Large intestine (tissue), 3 donors: ENCODE results near the gene VPS26B. TPM values are rescaled to one million over a fixed set of nuclear protein-coding genes. Genes with fewer than 3 reads are reported as not detected.
"Not testable (repeated sequence)": the region's sequence is repeated elsewhere in the genome, so short reads cannot be mapped to it uniquely, and the experiment has no call there.

ENCODE experiments used
- DNase-seq, 2 donors: peaks; one replicate each; pipeline versions ENCODE4 v3.0.0 to v3.0.0-alpha.2; 2013
- H3K27ac ChIP-seq: one replicate; pipeline ENCODE4 v1.5.1; 2013; ENCODE audit warnings: low read length
- H3K27me3 ChIP-seq: 2 replicates; pipeline ENCODE4 v1.6.1; 2013; ENCODE audit warnings: low read length; ENCODE audit not compliant: control insufficient read depth, insufficient read depth
- H3K36me3 ChIP-seq: 2 replicates; pipeline ENCODE4 v1.6.1; 2013; ENCODE audit warnings: low read length; ENCODE audit not compliant: control insufficient read depth, insufficient read depth
- H3K4me1 ChIP-seq: one replicate; pipeline ENCODE4 v1.6.1; 2013; ENCODE audit warnings: low read length; ENCODE audit not compliant: control insufficient read depth, insufficient read depth
- H3K4me3 ChIP-seq: one replicate; pipeline ENCODE4 v1.5.1; 2013; ENCODE audit warnings: low read length
- H3K9me3 ChIP-seq: one replicate; pipeline ENCODE4 v1.6.1; 2013; ENCODE audit warnings: mild to moderate bottlenecking, low read depth, low read length, moderate library complexity; ENCODE audit not compliant: control insufficient read depth
- WGBS: methylation state at CpG from one replicate; pipeline ENCODE4 v1.1.5; 2013; ENCODE audit warnings: low lambda C conversion rate; ENCODE audit not compliant: insufficient coverage; 5-methylcytosine and 5-hydroxymethylcytosine counted together
- polyA plus RNA-seq: library from polyadenylated mRNA; unstranded; fragments of 120-200 nt; gene quantifications from one replicate; pipeline ENCODE4 v1.2.1, GENCODE V29; 2013

VPS26B gene
- polyA plus RNA-seq, 1 donor: 49.7 TPM

- no peak overlapping the region for H3K27ac ChIP-seq
- DNase-seq: no peak
- no CpG with 5 or more reads among the region's 3 CpGs for WGBS
- H3K36me3 ChIP-seq: peaks cover 31% of the 10 kb centered on the region
- no peaks in the 10 kb centered on the region for H3K27me3 ChIP-seq
- peak overlapping the region; percentile 90 for H3K4me3 ChIP-seq
- H3K4me1 ChIP-seq: peaks cover 12% of the 10 kb centered on the region
- no peaks in the 10 kb centered on the region for H3K9me3 ChIP-seq
Measured at GRCh38 chr11:134254433-134255183, 30.1 kb downstream of the VPS26B start.

GRCh38 chr11:134255184-134255561, 30.7 kb downstream of the VPS26B start:
- H3K36me3 ChIP-seq: peaks cover 31% of the 10 kb centered on the region
- H3K4me1 ChIP-seq: peaks cover 12% of the 10 kb centered on the region
- H3K27ac ChIP-seq, H3K27me3 ChIP-seq, DNase-seq, H3K9me3 ChIP-seq, H3K4me3 ChIP-seq: not testable (repeated sequence)
- no CpG with 5 or more reads among the region's 5 CpGs for WGBS

- H3K4me1 ChIP-seq: peaks cover 6% of the 10 kb centered on the region
Measured at GRCh38 chr11:134257101-134257500, 32.6 kb downstream of the VPS26B start.

GRCh38 chr11:134258577-134258976, 34.1 kb downstream of the VPS26B start:
- Histone ChIP-seq H3K36me3 (peaks cover 53% of the 10 kb centered on the region), H3K27me3 (no peaks in the 10 kb centered on the region), H3K27ac (no peak overlapping the region), H3K9me3 (no peaks in the 10 kb centered on the region), H3K4me1 (peaks cover 3% of the 10 kb centered on the region), H3K4me3 (no peak overlapping the region)
- DNase-seq: no peak
- no CpG with 5 or more reads among the region's 4 CpGs for WGBS

More at GRCh38 chr11:134257101-134257500, 32.6 kb downstream of the VPS26B start:
- H3K36me3 ChIP-seq: peaks cover 39% of the 10 kb centered on the region
- H3K27me3 ChIP-seq: no peaks in the 10 kb centered on the region
- no peaks in the 10 kb centered on the region for H3K9me3 ChIP-seq
- no peak overlapping the region for H3K4me3 ChIP-seq
- DNase-seq: no peak
- WGBS: no CpG with 5 or more reads among the region's 11 CpGs
- H3K27ac ChIP-seq: no peak overlapping the region

GRCh38 chr11:134260503-134260902, 36.0 kb downstream of the VPS26B start:
- Histone ChIP-seq H3K4me1 (no peaks in the 10 kb centered on the region), H3K36me3 (peaks cover 62% of the 10 kb centered on the region), H3K9me3 (no peaks in the 10 kb centered on the region), H3K27me3 (no peaks in the 10 kb centered on the region), H3K27ac (no peak overlapping the region), H3K4me3 (no peak overlapping the region)
- DNase-seq: no peak

GRCh38 chr11:134260983-134261382, 36.5 kb downstream of the VPS26B start:
- WGBS: no CpG with 5 or more reads among the region's 16 CpGs
- Histone ChIP-seq H3K9me3 (no peaks in the 10 kb centered on the region), H3K4me1 (no peaks in the 10 kb centered on the region), H3K27me3 (no peaks in the 10 kb centered on the region), H3K27ac (no peak overlapping the region), H3K4me3 (no peak overlapping the region), H3K36me3 (peaks cover 62% of the 10 kb centered on the region)
- no peak for DNase-seq

- H3K4me3 ChIP-seq: no peak overlapping the region
- no peaks in the 10 kb centered on the region for H3K27me3 ChIP-seq
- no peak overlapping the region for H3K27ac ChIP-seq
- H3K36me3 ChIP-seq: peaks cover 62% of the 10 kb centered on the region
- no peaks in the 10 kb centered on the region for H3K4me1 ChIP-seq
- no peaks in the 10 kb centered on the region for H3K9me3 ChIP-seq
- no CpG with 5 or more reads among the region's 14 CpGs for WGBS
- DNase-seq: no peak
Measured at GRCh38 chr11:134261626-134262488, 37.4 kb downstream of the VPS26B start.

GRCh38 chr11:134264966-134265764, 40.7 kb downstream of the VPS26B start:
- Histone ChIP-seq H3K4me3 (no peak overlapping the region), H3K27me3 (peaks cover 11% of the 10 kb centered on the region), H3K36me3 (peaks cover 40% of the 10 kb centered on the region), H3K9me3 (no peaks in the 10 kb centered on the region), H3K27ac (no peak overlapping the region), H3K4me1 (no peaks in the 10 kb centered on the region)
- 100% methylated on average over 1 of the region's 7 CpGs for WGBS
- no peak for DNase-seq

GRCh38 chr11:134266440-134266839, 42.0 kb downstream of the VPS26B start:
- no peak for DNase-seq
- H3K36me3 ChIP-seq: peaks cover 28% of the 10 kb centered on the region
- no peaks in the 10 kb centered on the region for H3K9me3 ChIP-seq
- H3K4me1 ChIP-seq: no peaks in the 10 kb centered on the region
- H3K27me3 ChIP-seq: peaks cover 20% of the 10 kb centered on the region
- WGBS: 100% methylated on average over 2 of the region's 5 CpGs
- no peak overlapping the region for H3K4me3 ChIP-seq
- no peak overlapping the region for H3K27ac ChIP-seq

GRCh38 chr11:134266841-134267251, 42.4 kb downstream of the VPS26B start:
- no peaks in the 10 kb centered on the region for H3K9me3 ChIP-seq
- peaks cover 24% of the 10 kb centered on the region for H3K36me3 ChIP-seq
- 0% methylated on average over 1 of the region's 3 CpGs for WGBS
- no peaks in the 10 kb centered on the region for H3K4me1 ChIP-seq
- no peak overlapping the region for H3K4me3 ChIP-seq
- H3K27me3 ChIP-seq: peaks cover 24% of the 10 kb centered on the region
- no peak overlapping the region for H3K27ac ChIP-seq
- no peak for DNase-seq
